Activated B cell treated with CpG ODN at 0.5 μM for 24 hours (primary cell): ENCODE measurements around the gene TUSC2. TPM values are rescaled to one million over a fixed set of nuclear protein-coding genes. Genes with fewer than 3 reads are reported as not detected.

Source experiments
- ATAC-seq: fragments of 200-7000 bp; cut with Tn5 transposase; one replicate; pipeline ENCODE4 v1.10.0; 2021; ENCODE audit warnings: low read depth, mild to moderate bottlenecking, moderate library complexity
- CTCF ChIA-PET: fragments of 350-600 bp; sonication (Branson Sonifier 250); formaldehyde crosslinking; loops from one replicate; lab custom pipeline; 2021; ENCODE audit warnings: antibody characterized with exemption; lab: Charles Lee
- POLR2A ChIA-PET: fragments of 350-600 bp; sonication (Branson Sonifier 250); formaldehyde crosslinking; loops from one replicate; lab custom pipeline; 2021; ENCODE audit warnings: antibody characterized with exemption; lab: Charles Lee
- DNase-seq: peaks from one replicate; pipeline ENCODE4 v3.0.0; 2022
- H3K27ac Mint-ChIP-seq: one replicate; pipeline ENCODE4 v1.8.0; 2020; ENCODE audit warnings: mixed read lengths
- H3K27me3 Mint-ChIP-seq: one replicate; pipeline ENCODE4 v1.8.0; 2021; ENCODE audit warnings: mixed read lengths
- H3K36me3 Mint-ChIP-seq: one replicate; pipeline ENCODE4 v1.8.0; 2021; ENCODE audit warnings: low read depth, mixed read lengths
- H3K4me1 Mint-ChIP-seq: one replicate; pipeline ENCODE4 v1.8.0; 2021; ENCODE audit warnings: mixed read lengths
- H3K4me3 Mint-ChIP-seq: one replicate; pipeline ENCODE4 v1.8.0; 2020; ENCODE audit warnings: mild to moderate bottlenecking, mixed read lengths
- H3K9me3 Mint-ChIP-seq: one replicate; pipeline ENCODE4 v1.8.0; 2020; ENCODE audit warnings: mixed read lengths
- intact Hi-C: fragments of 100-400 bp; cut with micrococcal nuclease; formaldehyde crosslinking; loops from one replicate; pipeline ENCODE4 v1.15.1; 2024
- total RNA-seq: library from RNA; stranded (reverse); gene quantifications from 2 replicates; pipeline ENCODE4 v1.2.3, GENCODE V29; 2022
- TF ChIP-seq, protein P1 (sequence below): fragments of 200-600 bp; IDR thresholded peaks from one replicate; pipeline ENCODE4 v1.8.0; 2022; ENCODE audit warnings: antibody characterized with exemption, mild to moderate bottlenecking

Gene TUSC2
- total RNA-seq, 1 donor from 2014 or later = 33.4 TPM

DNA sequence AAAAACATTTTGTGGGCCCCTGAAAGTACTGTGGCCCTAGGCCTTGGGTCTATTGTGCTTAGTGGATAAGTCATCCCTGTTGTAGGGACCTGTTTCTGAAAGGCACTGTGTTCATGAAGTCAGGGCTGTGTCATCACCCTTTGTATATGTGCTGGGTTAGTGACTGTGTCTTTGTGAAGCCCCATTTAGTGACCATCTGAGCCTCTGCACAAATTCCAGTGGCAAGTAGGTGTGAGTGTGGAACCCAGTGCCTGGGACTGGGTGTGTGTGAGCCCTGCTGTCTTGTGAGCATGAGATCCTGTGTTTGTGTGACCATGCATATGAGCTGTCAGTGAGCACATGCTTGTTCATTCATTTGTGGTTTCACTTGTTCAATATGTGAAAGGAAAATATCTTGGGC lies 23.4 kb downstream of the TUSC2 start:
- ChIA-PET POLR2A (no interaction called here), CTCF (no interaction called here)
- Mint-ChIP-seq H3K4me3 (no peak overlapping the region), H3K27ac (no peak overlapping the region), H3K36me3 (no peaks in the 10 kb centered on the region), H3K27me3 (no peaks in the 10 kb centered on the region), H3K4me1 (peaks cover 14% of the 10 kb centered on the region), H3K9me3 (no peaks in the 10 kb centered on the region)
- DNase-seq (no peak), ATAC-seq (no peak)
- intact Hi-C loops = no loop called here
- TF ChIP-seq, protein P1, sequence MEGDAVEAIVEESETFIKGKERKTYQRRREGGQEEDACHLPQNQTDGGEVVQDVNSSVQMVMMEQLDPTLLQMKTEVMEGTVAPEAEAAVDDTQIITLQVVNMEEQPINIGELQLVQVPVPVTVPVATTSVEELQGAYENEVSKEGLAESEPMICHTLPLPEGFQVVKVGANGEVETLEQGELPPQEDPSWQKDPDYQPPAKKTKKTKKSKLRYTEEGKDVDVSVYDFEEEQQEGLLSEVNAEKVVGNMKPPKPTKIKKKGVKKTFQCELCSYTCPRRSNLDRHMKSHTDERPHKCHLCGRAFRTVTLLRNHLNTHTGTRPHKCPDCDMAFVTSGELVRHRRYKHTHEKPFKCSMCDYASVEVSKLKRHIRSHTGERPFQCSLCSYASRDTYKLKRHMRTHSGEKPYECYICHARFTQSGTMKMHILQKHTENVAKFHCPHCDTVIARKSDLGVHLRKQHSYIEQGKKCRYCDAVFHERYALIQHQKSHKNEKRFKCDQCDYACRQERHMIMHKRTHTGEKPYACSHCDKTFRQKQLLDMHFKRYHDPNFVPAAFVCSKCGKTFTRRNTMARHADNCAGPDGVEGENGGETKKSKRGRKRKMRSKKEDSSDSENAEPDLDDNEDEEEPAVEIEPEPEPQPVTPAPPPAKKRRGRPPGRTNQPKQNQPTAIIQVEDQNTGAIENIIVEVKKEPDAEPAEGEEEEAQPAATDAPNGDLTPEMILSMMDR = no peak

DNA sequence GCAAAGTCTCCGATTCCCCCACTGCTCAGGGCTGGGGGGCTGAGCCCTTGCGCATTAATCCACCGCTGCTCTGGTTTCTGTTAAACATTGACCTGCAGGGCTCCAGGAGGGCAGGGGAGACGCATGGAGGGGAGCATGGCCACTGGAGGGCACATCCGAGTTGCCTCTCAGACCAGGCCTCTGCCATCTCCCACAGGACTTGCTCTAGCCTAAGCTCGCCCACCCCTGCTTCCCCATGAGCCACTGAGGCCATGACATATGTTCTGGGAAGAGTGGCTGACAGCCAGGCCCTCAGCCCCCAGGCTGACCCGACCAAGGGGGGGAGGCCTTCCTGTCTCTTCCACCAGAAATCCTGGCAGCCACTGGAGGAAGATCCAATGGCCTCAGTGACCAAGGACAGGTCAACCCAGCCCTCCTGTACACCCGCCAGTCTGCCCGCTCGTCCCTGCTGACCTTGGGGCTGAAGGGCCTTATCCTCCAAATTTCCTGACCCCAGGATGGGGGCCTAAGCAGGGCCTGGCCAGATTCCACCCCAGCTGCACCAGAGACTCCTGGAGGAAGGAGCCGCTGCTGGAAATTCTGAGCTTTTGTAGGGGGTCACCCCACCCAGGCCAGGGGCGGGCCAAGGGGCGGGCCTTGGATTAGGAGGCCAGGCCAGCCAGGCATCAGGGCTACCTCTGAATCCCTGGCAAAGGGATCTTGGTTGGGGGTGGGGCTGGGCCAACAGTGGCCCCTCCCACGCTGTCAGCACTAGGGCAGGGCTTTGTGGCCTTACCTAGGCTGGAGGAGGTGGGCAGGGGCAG lies 24.8 kb downstream of the TUSC2 start, which contains the start of gene HYAL1:
Gene HYAL1 (minus strand): TSS at position 562 of the 803 bp plus-strand sequence. CDS start 618 bp downstream, outside the sequence.
- intact Hi-C loops = no loop called here
- TF ChIP-seq, protein P1 = no peak
- POLR2A ChIA-PET = no interaction called here
- H3K9me3 Mint-ChIP-seq = no peaks in the 10 kb centered on the region
- no peak for ATAC-seq
- H3K4me1 Mint-ChIP-seq = peaks cover 25% of the 10 kb centered on the region
- peaks cover 4% of the 10 kb centered on the region for H3K36me3 Mint-ChIP-seq
- no peak within 1 kb of the TSS for H3K27ac Mint-ChIP-seq
- H3K4me3 Mint-ChIP-seq = no peak within 1 kb of the TSS
- DNase-seq = no peak
- no peaks in the 10 kb centered on the region for H3K27me3 Mint-ChIP-seq
- CTCF ChIA-PET = no interaction called here

DNA sequence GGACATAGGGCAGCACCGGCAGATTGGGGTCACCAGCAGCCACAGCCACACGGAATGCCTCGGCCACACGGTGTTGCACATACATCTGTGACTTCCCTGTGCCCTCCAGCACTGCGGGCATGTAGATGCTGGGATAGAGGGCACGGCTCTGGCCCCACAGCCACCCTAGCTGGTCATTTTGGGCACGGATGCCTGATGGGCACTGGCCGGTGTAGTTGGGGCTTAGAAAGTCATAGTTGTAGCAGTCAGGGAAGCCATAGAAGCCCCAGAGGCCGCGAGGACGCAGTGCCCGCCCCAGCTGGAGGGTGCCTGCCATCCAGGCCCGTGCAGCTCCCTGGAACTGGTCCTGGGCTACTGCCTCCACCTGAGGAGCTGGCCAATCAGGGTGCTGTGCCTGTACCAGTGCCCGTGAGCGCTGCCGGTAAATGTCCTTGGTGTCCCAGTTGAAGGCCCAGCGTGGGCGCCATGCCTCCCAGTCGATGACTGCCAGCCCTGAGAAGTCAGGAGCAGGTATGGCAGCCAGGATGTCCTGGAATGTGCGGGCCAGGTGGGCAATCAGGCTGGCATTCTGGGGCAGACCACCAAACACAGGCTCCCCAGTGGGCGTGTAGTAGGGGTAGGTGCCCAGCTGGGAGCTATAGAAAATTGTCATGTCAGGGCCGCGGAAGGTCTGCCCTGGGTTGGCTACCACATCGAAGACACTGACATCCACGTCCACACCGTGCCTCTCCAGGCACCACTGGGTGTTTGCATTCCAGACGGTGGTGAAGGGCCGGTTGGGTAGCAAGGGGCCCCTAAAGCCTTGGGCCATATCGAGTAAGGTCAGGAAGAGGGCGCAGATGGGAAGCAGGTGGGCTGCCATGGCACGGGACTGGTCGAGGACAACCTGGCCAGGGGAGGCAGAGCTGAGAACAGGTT lies 25.7 kb downstream of the TUSC2 start:
- no peaks in the 10 kb centered on the region for H3K9me3 Mint-ChIP-seq
- no peak overlapping the region for H3K27ac Mint-ChIP-seq
- ChIA-PET CTCF (no interaction called here), POLR2A (no interaction called here)
- ATAC-seq (no peak), DNase-seq (no peak)
- intact Hi-C loops = no loop called here
- no peaks in the 10 kb centered on the region for H3K27me3 Mint-ChIP-seq
- peaks cover 31% of the 10 kb centered on the region for H3K4me1 Mint-ChIP-seq
- TF ChIP-seq, protein P1 = no peak
- H3K36me3 Mint-ChIP-seq = peaks cover 4% of the 10 kb centered on the region
- no peak overlapping the region for H3K4me3 Mint-ChIP-seq

DNA sequence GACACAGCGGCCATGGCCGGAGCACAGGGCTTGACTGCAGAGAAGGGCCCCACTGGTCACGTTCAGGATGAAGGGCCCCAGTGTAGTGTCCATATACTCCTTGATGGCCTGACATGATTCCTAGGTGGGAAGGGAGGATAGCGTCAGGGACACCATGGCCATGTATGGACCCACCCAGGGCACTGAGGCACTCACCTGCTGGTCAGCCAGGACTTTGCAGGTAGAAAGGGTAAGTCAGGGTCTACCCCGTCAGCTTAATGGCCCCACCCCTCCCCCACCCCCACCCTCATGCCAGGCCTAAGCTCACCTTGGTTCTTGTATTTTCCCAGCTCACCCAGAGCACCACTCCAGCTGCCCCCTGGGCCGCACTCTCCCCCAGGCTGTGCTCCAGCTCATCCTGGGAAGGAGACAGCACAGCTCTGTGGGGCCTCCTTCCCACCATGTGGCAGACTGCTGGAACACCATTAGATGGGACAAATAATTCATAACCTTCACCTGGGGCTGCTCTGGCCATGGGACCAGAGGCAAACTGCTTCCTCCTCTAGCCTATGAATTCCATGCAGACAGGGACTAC lies 27.3 kb downstream of the TUSC2 start:
- intact Hi-C loops = no loop called here
- POLR2A ChIA-PET = interaction anchor here (0.7 to 1.0 kb wide), 2 partner anchors 37 to 59 kb away, joined by 5 to 6 read pairs; partner anchors contain the start of gene TMEM115
- CTCF ChIA-PET = no interaction called here
- TF ChIP-seq, protein P1 = no peak
- Mint-ChIP-seq H3K9me3 (no peaks in the 10 kb centered on the region), H3K27me3 (no peaks in the 10 kb centered on the region), H3K27ac (no peak overlapping the region), H3K4me3 (no peak overlapping the region), H3K36me3 (peaks cover 6% of the 10 kb centered on the region), H3K4me1 (peaks cover 34% of the 10 kb centered on the region)
- no peak for DNase-seq
- no peak for ATAC-seq
